Measurements from ENCODE around the gene OFD1.
"Not testable (repeated sequence)": the region's sequence is repeated elsewhere in the genome, so short reads cannot be mapped to it uniquely, and the experiment has no call there.

GRCh38 chrX:13724878-13725277 is 9.7 kb upstream of the OFD1 start:
- not testable (repeated sequence) for TF ChIP-seq CTCF, POLR2A (IDR thresholded peaks at IDR 0.05)

All from right lobe of liver (tissue), 4 donors.